Endothelial cell of umbilical vein (primary cell): Measurements from ENCODE around the gene TMEM40. TPM values are rescaled to one million over a fixed set of nuclear protein-coding genes. Genes with fewer than 3 reads are reported as not detected.

Source experiments
- BruUV-seq: library from RNA; stranded (reverse); fragments of 400-500 nt; replicated peaks from 2 replicates; lab custom pipeline; 2021; lab: Mats Ljungman, UMichigan
- CTCF ChIA-PET: fragments of 300-600, 350-600 bp; sonication (Branson Sonifier 250); formaldehyde crosslinking; loops from one replicate; lab custom pipeline; 2021; ENCODE audit warnings: antibody characterized with exemption, inconsistent platforms; lab: Charles Lee
- POLR2A ChIA-PET: fragments of 300-600, 350-600 bp; sonication (Branson Sonifier 250); formaldehyde crosslinking; loops from one replicate; lab custom pipeline; 2021; ENCODE audit warnings: antibody characterized with exemption, inconsistent platforms; lab: Charles Lee
- DNase-seq: peaks from one replicate; pipeline ENCODE4 v3.0.0-alpha.2; 2011; ENCODE audit warnings: low read depth, low spot score
- FAIRE-seq: peaks from 2 replicates; lab custom pipeline; 2011; peaks lifted over from hg19 to GRCh38; lab: Jason Lieb, UNC
- H2AFZ ChIP-seq: 2 replicates; pipeline ENCODE4 v1.6.0; 2012; ENCODE audit warnings: low read depth, low read length, control low read depth, inconsistent platforms
- H3K27ac ChIP-seq: 2 replicates; pipeline ENCODE4 v1.5.1; 2011; ENCODE audit warnings: low read depth, mild to moderate bottlenecking, control low read depth, low read length, moderate library complexity; ENCODE audit not compliant: insufficient read depth
- H3K27me3 ChIP-seq, 2 experiments: 2 replicates each; pipeline versions ENCODE4 v1.6.0 to v1.6.1; 2011; ENCODE audit warnings: low read length in 2 of 2, mixed read lengths in 1 of 2; ENCODE audit not compliant: control insufficient read depth in 2 of 2, insufficient read depth in 2 of 2
- H3K36me3 ChIP-seq, 2 experiments: 2 replicates in 1 of 2; 3 replicates in 1 of 2; pipeline ENCODE4 v1.5.1; 2011; ENCODE audit warnings: low read length in 2 of 2, mild to moderate bottlenecking in 1 of 2, moderate library complexity in 1 of 2; ENCODE audit not compliant: control insufficient read depth in 2 of 2, insufficient read depth in 2 of 2; ENCODE audit errors: extremely low read depth in 1 of 2
- H3K4me1 ChIP-seq: 3 replicates; pipeline ENCODE4 v1.5.1; 2011; ENCODE audit warnings: mild to moderate bottlenecking, low read length; ENCODE audit not compliant: control insufficient read depth, insufficient read depth; ENCODE audit errors: extremely low read depth
- H3K4me2 ChIP-seq: 2 replicates; pipeline ENCODE4 v1.6.1; 2011; ENCODE audit warnings: low read length, control low read depth, mixed read lengths; ENCODE audit not compliant: insufficient read depth
- H3K4me3 ChIP-seq, 3 experiments: fragments of 200-600 bp in 1 of 3; sonication (generic), shearing (Covaris generic) in 1 of 3; replicated peaks in 1 of 3; 2 replicates each; pipeline ENCODE4 v1.5.1; 2011 to 2016; ENCODE audit warnings: control low read depth in 3 of 3, low read length in 3 of 3, mild to moderate bottlenecking in 2 of 3, inconsistent platforms in 1 of 3, low read depth in 1 of 3, moderate library complexity in 1 of 3; ENCODE audit not compliant: insufficient read depth in 1 of 3
- H3K79me2 ChIP-seq: 2 replicates; pipeline ENCODE4 v1.6.0; 2012; ENCODE audit warnings: low read length, inconsistent platforms; ENCODE audit not compliant: control insufficient read depth, insufficient read depth
- H3K9ac ChIP-seq: replicated peaks from 2 replicates; pipeline ENCODE3; 2011; ENCODE audit warnings: low read length, control low read depth; ENCODE audit not compliant: insufficient read depth; ENCODE audit errors: extremely low read depth
- H3K9me1 ChIP-seq: replicated peaks from 3 replicates; pipeline ENCODE4 v1.6.0; 2011; ENCODE audit warnings: mild to moderate bottlenecking, low read length; ENCODE audit not compliant: control insufficient read depth, insufficient read depth; ENCODE audit errors: extremely low read depth
- H3K9me3 ChIP-seq: replicated peaks from 2 replicates; pipeline ENCODE4 v1.5.1; 2012; ENCODE audit warnings: low read length, inconsistent platforms; ENCODE audit not compliant: control insufficient read depth, insufficient read depth
- H4K20me1 ChIP-seq: replicated peaks from 2 replicates; pipeline ENCODE3; 2011; ENCODE audit warnings: mild to moderate bottlenecking, low read length; ENCODE audit not compliant: control insufficient read depth, insufficient read depth; ENCODE audit errors: extremely low read depth
- CTCF ChIP-seq, 2 donors: IDR thresholded peaks; 1 replicate in 1 of 2; 2 replicates in 1 of 2; pipeline ENCODE4 v1.5.1; 2011; ENCODE audit warnings: low read length in 2 of 2, mild to moderate bottlenecking in 2 of 2, moderate library complexity in 2 of 2, control low read depth in 1 of 2, inconsistent platforms in 1 of 2, low read depth in 1 of 2; ENCODE audit not compliant: insufficient read depth in 1 of 2; ENCODE audit errors: extremely low read depth in 1 of 2
- EZH2 ChIP-seq: IDR thresholded peaks from 2 replicates; pipeline ENCODE4 v1.6.1; 2012; ENCODE audit warnings: borderline replicate concordance, low read depth, mild to moderate bottlenecking, moderate library complexity, low read length, inconsistent platforms; ENCODE audit not compliant: severe bottlenecking
- FOS ChIP-seq: IDR thresholded peaks from 2 replicates; pipeline ENCODE4 v1.6.1; 2011; ENCODE audit warnings: mild to moderate bottlenecking, low read length, moderate library complexity, borderline replicate concordance; ENCODE audit not compliant: insufficient read depth
- GATA2 ChIP-seq: IDR thresholded peaks from 2 replicates; pipeline ENCODE4 v1.7.0; 2011; ENCODE audit warnings: low read depth, mild to moderate bottlenecking, moderate library complexity, mixed read lengths, low read length; ENCODE audit not compliant: insufficient read length, insufficient read depth
- JUN ChIP-seq: IDR thresholded peaks from 2 replicates; pipeline ENCODE4 v1.6.1; 2011; ENCODE audit warnings: borderline replicate concordance, low read depth; ENCODE audit not compliant: insufficient read length, insufficient read depth
- MAX ChIP-seq: IDR thresholded peaks from 2 replicates; pipeline ENCODE4 v1.6.1; 2011; ENCODE audit not compliant: insufficient read depth, insufficient read length
- MYC ChIP-seq: IDR thresholded peaks from one replicate; pipeline ENCODE4 v1.6.1; 2011; ENCODE audit warnings: mild to moderate bottlenecking, low read depth, low read length
- POLR2A ChIP-seq: IDR thresholded peaks from 2 replicates; pipeline ENCODE4 v1.6.1; 2012; ENCODE audit warnings: low read depth, mild to moderate bottlenecking, control low read depth, low read length
- POLR2AphosphoS5 ChIP-seq: IDR thresholded peaks from 2 replicates; pipeline ENCODE4 v1.6.1; 2012; ENCODE audit warnings: low read depth, mild to moderate bottlenecking, control low read depth, low read length, moderate library complexity; ENCODE audit not compliant: insufficient read depth
- dilution Hi-C: fragments of 300-500 bp; cut with MboI; formaldehyde crosslinking; loops from one replicate; pipeline ENCODE4 v1.15.0; 2019; ENCODE audit warnings: low sequenced_read_pairs; ENCODE audit not compliant: extremely low pct_ligation_motif_present
- intact Hi-C: fragments of 100-400 bp; cut with micrococcal nuclease; formaldehyde crosslinking; loops from one replicate; pipeline ENCODE4 v1.10.0; 2022
- polyA plus RNA-seq, 4 experiments: library from polyadenylated mRNA; depleted of rRNA in 3 of 4; stranded (reverse) in 3 of 4; unstranded in 1 of 4; fragments of >200 nt; gene quantifications; 2 replicates each; pipeline versions ENCODE4 v1.2.1 to v1.2.3, GENCODE V29; 2011 to 2012; ENCODE audit warnings: missing spikeins in 1 of 4
- total RNA-seq: library from RNA; stranded (reverse); gene quantifications from 2 replicates; pipeline ENCODE4 v1.2.3, GENCODE V29; 2021

TMEM40 gene
- total and polyA plus RNA-seq, 2 donors (not counting 3 experiments of a cell fraction or from before 2014, with no cell fraction given) = not detected

DNA sequence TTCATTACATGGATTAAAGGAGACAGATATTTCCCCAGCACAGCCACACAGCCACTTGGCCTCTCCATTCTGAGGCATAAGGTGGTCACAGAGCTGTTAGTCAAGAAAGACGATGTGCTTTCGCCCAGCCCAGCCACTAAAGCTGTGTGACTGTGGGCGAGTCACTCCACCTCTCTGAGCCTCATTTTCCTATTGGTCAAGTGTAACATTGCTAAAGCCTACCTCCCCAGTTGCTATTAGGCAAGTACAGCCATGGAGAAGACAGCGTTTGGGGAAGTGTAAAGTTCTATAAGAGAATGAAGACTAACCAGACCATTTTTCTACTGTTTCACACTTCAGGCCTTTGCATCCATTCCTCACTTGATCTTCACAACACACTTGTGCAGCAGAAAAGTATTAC lies 24.1 kb downstream of the TMEM40 start:
- H3K27ac ChIP-seq = no peak overlapping the region
- no peak for DNase-seq
- no TSS peak for BruUV-seq
- no peak for FAIRE-seq
- H3K36me3 ChIP-seq = no peaks in the 10 kb centered on the region
- no peaks in the 10 kb centered on the region for H3K4me1 ChIP-seq
- no peak overlapping the region for H2AFZ ChIP-seq
- H3K79me2 ChIP-seq = no peaks in the 10 kb centered on the region
- no peaks in the 10 kb centered on the region for H3K9me1 ChIP-seq
- H3K9ac ChIP-seq = no peak overlapping the region
- no peak overlapping the region for H3K4me3 ChIP-seq
- CTCF ChIA-PET = interaction anchor here (1.1 kb wide), 1 partner anchor 75 kb away, joined by 3 read pairs; no protein-coding TSS in a partner anchor
- dilution Hi-C loops (no loop called here), intact Hi-C loops (no loop called here)
- H3K4me2 ChIP-seq = no peak overlapping the region
- H3K9me3 ChIP-seq = no peaks in the 10 kb centered on the region
- no peaks in the 10 kb centered on the region for H3K27me3 ChIP-seq
- no peak for TF ChIP-seq GATA2
- TF ChIP-seq FOS = no peak
- no peak for TF ChIP-seq POLR2A
- no peak for TF ChIP-seq JUN
- POLR2A ChIA-PET = no interaction called here
- H4K20me1 ChIP-seq = no peaks in the 10 kb centered on the region

DNA sequence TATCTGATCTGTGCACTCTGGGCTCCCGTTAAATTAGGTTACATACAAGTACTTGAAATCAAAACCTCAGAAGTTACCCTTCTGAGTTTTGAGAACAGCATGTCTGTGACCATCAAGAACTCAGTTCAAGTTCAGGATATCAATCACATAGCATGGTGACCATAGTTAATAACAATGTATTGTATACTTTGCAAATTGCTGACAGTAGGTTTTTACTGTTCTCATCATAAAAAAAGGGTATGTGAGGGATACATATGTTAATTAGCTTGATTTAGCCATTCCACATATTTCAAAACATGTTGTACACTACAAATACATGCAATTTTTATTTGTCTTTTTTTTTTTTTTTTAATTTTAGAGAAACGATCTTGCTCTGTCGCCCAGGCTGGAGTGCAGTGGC lies 25.5 kb downstream of the TMEM40 start:
- H3K36me3 ChIP-seq = no peaks in the 10 kb centered on the region
- intact Hi-C loops (no loop called here), dilution Hi-C loops (no loop called here)
- no peaks in the 10 kb centered on the region for H3K27me3 ChIP-seq
- H3K27ac ChIP-seq = no peak overlapping the region
- H3K4me3 ChIP-seq = no peak overlapping the region
- no peaks in the 10 kb centered on the region for H3K79me2 ChIP-seq
- FAIRE-seq (no peak), DNase-seq (no peak)
- no peak overlapping the region for H3K4me2 ChIP-seq
- H3K9me1 ChIP-seq = no peaks in the 10 kb centered on the region
- ChIA-PET POLR2A (no interaction called here), CTCF (no interaction called here)
- H4K20me1 ChIP-seq = no peaks in the 10 kb centered on the region
- H3K4me1 ChIP-seq = no peaks in the 10 kb centered on the region
- H2AFZ ChIP-seq = no peak overlapping the region
- no peak overlapping the region for H3K9ac ChIP-seq
- BruUV-seq = no TSS peak
- no peak for TF ChIP-seq CTCF (IDR thresholded peaks at IDR 0.05; ENCODE audit: extremely low read depth in 1 of 2, insufficient read depth in 1 of 2, low read depth in 1 of 2, low read length in 2 of 2)
- no peak for TF ChIP-seq FOS
- TF ChIP-seq MYC = no peak
- TF ChIP-seq GATA2 = no peak
- TF ChIP-seq POLR2AphosphoS5 = no peak
- no peak for TF ChIP-seq EZH2
- no peak for TF ChIP-seq JUN
- TF ChIP-seq MAX = no peak
- no peak for TF ChIP-seq POLR2A
- H3K9me3 ChIP-seq = no peaks in the 10 kb centered on the region
